B cell (primary cell): ENCODE measurements around the gene ATF3. TPM values are rescaled to one million over a fixed set of nuclear protein-coding genes. Genes with fewer than 3 reads are reported as not detected.
A peak's percentile ranks its signal among the peaks of the same experiment; 100 is the strongest.

Experiments
- ATAC-seq: fragments of 200-7000 bp; cut with Tn5 transposase; one replicate; pipeline ENCODE4 v1.10.0; 2021; ENCODE audit warnings: low read depth, mild to moderate bottlenecking, moderate number of reproducible peaks, moderate library complexity
- CTCF ChIA-PET: fragments of 350-600 bp; sonication (Branson Sonifier 250); formaldehyde crosslinking; loops from one replicate; lab custom pipeline; 2021; ENCODE audit warnings: antibody characterized with exemption, inconsistent platforms; lab: Charles Lee
- POLR2A ChIA-PET: fragments of 350-600 bp; sonication (Branson Sonifier 250); formaldehyde crosslinking; loops from one replicate; lab custom pipeline; 2021; ENCODE audit warnings: antibody characterized with exemption; lab: Charles Lee
- DNase-seq: peaks from one replicate; pipeline ENCODE4 v3.0.0; 2013
- H2AFZ ChIP-seq: 2 replicates; pipeline ENCODE4 v1.6.1; 2012; ENCODE audit warnings: mild to moderate bottlenecking, low read depth, low read length; ENCODE audit not compliant: insufficient read depth, poor library complexity, severe bottlenecking
- H3K27ac ChIP-seq, 2 donors: 1 replicate in 1 of 2; 2 replicates in 1 of 2; pipeline ENCODE4 v1.5.1; 2012 to 2013; ENCODE audit warnings: low read length in 2 of 2, mild to moderate bottlenecking in 2 of 2, moderate library complexity in 1 of 2
- H3K27me3 ChIP-seq, 4 experiments: fragments of 200-600 bp in 1 of 4; sonication (generic) in 1 of 4; replicated peaks in 1 of 4; 1 replicate in 2 of 4; 2 replicates in 2 of 4; pipeline versions ENCODE4 v1.6.1 to v1.7.0; 2013 to 2016; ENCODE audit warnings: low read length in 3 of 4, mild to moderate bottlenecking in 2 of 4, mixed read lengths in 1 of 4, moderate library complexity in 1 of 4; ENCODE audit not compliant: insufficient read depth in 4 of 4, control insufficient read depth in 3 of 4; ENCODE audit errors: control extremely low read depth in 1 of 4
- H3K36me3 ChIP-seq, 2 experiments: replicated peaks in 1 of 2; 1 replicate in 1 of 2; 2 replicates in 1 of 2; pipeline versions ENCODE4 v1.6.1 to v1.7.1; 2013; ENCODE audit warnings: low read length in 1 of 2; ENCODE audit not compliant: insufficient read depth in 2 of 2, control insufficient read depth in 1 of 2; ENCODE audit errors: control extremely low read depth in 1 of 2, extremely low read depth in 1 of 2
- H3K4me1 ChIP-seq, 2 donors: fragments of 200-600 bp in 1 of 2; sonication (generic) in 1 of 2; 1 replicate in 1 of 2; 2 replicates in 1 of 2; pipeline versions ENCODE4 v1.5.1 to v1.6.1; 2013 to 2017; ENCODE audit warnings: low read length in 2 of 2; ENCODE audit not compliant: control insufficient read depth in 2 of 2, insufficient read depth in 2 of 2
- H3K4me2 ChIP-seq: replicated peaks from 2 replicates; pipeline ENCODE3; 2012; ENCODE audit warnings: mild to moderate bottlenecking, low read depth, low read length; ENCODE audit not compliant: poor library complexity, severe bottlenecking
- H3K4me3 ChIP-seq, 5 experiments: fragments of 200-600 bp in 1 of 5; sonication (generic) in 1 of 5; 1 replicate in 3 of 5; 2 replicates in 2 of 5; pipeline versions ENCODE4 v1.5.1 to v1.7.0; 2011 to 2016; ENCODE audit warnings: low read length in 4 of 5, mild to moderate bottlenecking in 4 of 5, low read depth in 2 of 5, control low read depth in 1 of 5, moderate library complexity in 1 of 5; ENCODE audit not compliant: insufficient read depth in 1 of 5; ENCODE audit errors: control extremely low read depth in 1 of 5, extremely low read depth in 1 of 5
- H3K79me2 ChIP-seq: fragments of 200-600 bp; sonication (generic); one replicate; pipeline ENCODE4 v1.6.0; 2016; ENCODE audit warnings: low read length; ENCODE audit not compliant: control insufficient read depth, insufficient read depth
- H3K9ac ChIP-seq: fragments of 200-600 bp; sonication (generic); 2 replicates; pipeline ENCODE4 v1.6.1; 2017; ENCODE audit warnings: mild to moderate bottlenecking, low read length, moderate library complexity
- H3K9me3 ChIP-seq, 3 donors: one replicate each; pipeline versions ENCODE4 v1.6.1 to v1.7.1; 2013; ENCODE audit warnings: low read length in 2 of 3; ENCODE audit not compliant: control insufficient read depth in 2 of 3, insufficient read depth in 1 of 3; ENCODE audit errors: control extremely low read depth in 1 of 3
- H4K20me1 ChIP-seq: 2 replicates; pipeline ENCODE4 v1.6.0; 2012; ENCODE audit warnings: mild to moderate bottlenecking, low read length; ENCODE audit not compliant: insufficient read depth, control insufficient read depth, poor library complexity, severe bottlenecking
- H3K27ac Mint-ChIP-seq: one replicate; pipeline ENCODE4 v1.8.0; 2021; ENCODE audit warnings: mixed read lengths
- H3K27me3 Mint-ChIP-seq: one replicate; pipeline ENCODE4 v1.8.0; 2021; ENCODE audit warnings: mixed read lengths
- H3K4me1 Mint-ChIP-seq: one replicate; pipeline ENCODE4 v1.8.0; 2021; ENCODE audit warnings: mixed read lengths
- H3K4me3 Mint-ChIP-seq: one replicate; pipeline ENCODE4 v1.8.0; 2021; ENCODE audit warnings: mixed read lengths
- H3K9me3 Mint-ChIP-seq: one replicate; pipeline ENCODE4 v1.8.0; 2022; ENCODE audit warnings: mixed read lengths; ENCODE audit not compliant: insufficient read depth
- EZH2 ChIP-seq: IDR thresholded peaks from 2 replicates; pipeline ENCODE4 v1.6.1; 2012; ENCODE audit warnings: borderline replicate concordance, low read depth, mild to moderate bottlenecking, moderate library complexity, low read length; ENCODE audit not compliant: insufficient read depth, poor library complexity, severe bottlenecking
- WGBS: methylation state at CpG from one replicate; pipeline ENCODE4 v1.1.5; 2013; ENCODE audit warnings: missing lambda C conversion rate; ENCODE audit not compliant: insufficient coverage; 5-methylcytosine and 5-hydroxymethylcytosine counted together
- intact Hi-C: fragments of 100-400 bp; cut with micrococcal nuclease; formaldehyde crosslinking; loops from one replicate; pipeline ENCODE4 v1.10.0; 2022
- polyA plus RNA-seq: library from polyadenylated mRNA; depleted of rRNA; stranded (reverse); fragments of >200 nt; gene quantifications from 2 replicates; pipeline ENCODE4 v1.2.3, GENCODE V29; 2012
- total RNA-seq, 2 donors: library from RNA; stranded (reverse); fragments of 120-200 nt in 1 of 2; gene quantifications; 1 replicate in 1 of 2; 2 replicates in 1 of 2; pipeline versions ENCODE4 v1.2.3 to v1.2.4, GENCODE V29; 2013 to 2022
- TF ChIP-seq, protein P1 (sequence below): fragments of 200-600 bp; IDR thresholded peaks from one replicate; pipeline ENCODE4 v1.8.0; 2022; ENCODE audit warnings: antibody characterized with exemption, mild to moderate bottlenecking

ATF3 gene
- total and polyA plus RNA-seq, 2 donors (not counting 1 experiment from before 2014, with no cell fraction given): 4.5 to 42.3 TPM

DNA sequence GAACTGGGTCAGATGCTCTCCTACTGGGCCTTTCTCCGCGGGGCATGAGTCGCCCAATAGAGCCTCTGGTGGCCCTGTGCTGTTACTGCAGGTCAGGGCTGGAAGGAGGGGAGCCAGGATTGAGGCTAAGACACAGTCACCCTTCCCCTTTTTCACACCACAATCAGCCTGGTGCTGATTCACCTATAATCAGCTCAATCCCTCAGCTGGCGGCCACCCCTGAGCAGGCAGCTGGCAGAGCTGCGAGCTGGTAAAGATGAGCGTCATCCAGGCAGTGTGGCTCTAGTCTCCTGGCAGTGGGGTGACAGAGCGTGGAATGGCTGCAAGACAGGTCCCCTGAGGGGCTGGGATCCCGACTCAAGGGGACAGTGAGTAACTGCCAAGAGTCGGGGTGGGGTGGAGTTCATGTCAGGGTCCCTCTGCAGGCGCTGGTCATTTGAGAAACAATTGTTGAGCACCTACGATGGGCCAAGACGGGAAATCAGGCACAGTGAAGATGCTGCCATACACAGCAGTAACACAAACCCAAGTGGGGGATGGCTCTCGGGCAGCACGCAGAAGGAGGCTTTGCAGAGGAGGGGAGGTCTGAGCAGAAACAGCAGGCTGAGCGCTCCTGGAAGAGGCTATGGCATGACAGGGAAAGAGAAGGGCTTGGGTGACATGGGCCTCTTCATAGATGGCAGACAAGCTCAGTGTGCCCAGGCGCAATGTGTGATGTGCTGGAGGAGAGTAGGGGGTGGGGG, 21.8 kb downstream of the ATF3 start:
- H3K9me3 Mint-ChIP-seq: no peaks in the 10 kb centered on the region
- ChIA-PET CTCF (interaction anchor here (0.7 to 2.2 kb wide), 4 partner anchors 16 to 153 kb away, joined by 3 to 7 read pairs (median 4); no protein-coding TSS in a partner anchor), POLR2A (no interaction called here)
- H3K9ac ChIP-seq: no peak overlapping the region
- no peak overlapping the region for H3K27ac Mint-ChIP-seq
- no peak overlapping the region for H3K4me3 Mint-ChIP-seq
- H3K4me1 ChIP-seq: peaks cover 12 to 19% of the 10 kb centered on the region in 2 donors
- peaks cover 19% of the 10 kb centered on the region for H3K27me3 Mint-ChIP-seq
- 66% methylated on average over 13 of the region's 16 CpGs for WGBS
- no peaks in the 10 kb centered on the region for H3K9me3 ChIP-seq
- H3K36me3 ChIP-seq: no peaks in the 10 kb centered on the region
- DNase-seq: peak; percentile 82
- peak; percentile 98 for ATAC-seq
- no peak overlapping the region for H3K4me3 ChIP-seq
- peaks cover 0 to 9% (median 1%) of the 10 kb centered on the region in 4 experiments for H3K27me3 ChIP-seq
- H2AFZ ChIP-seq: peak overlapping the region; percentile 16
- no peak overlapping the region for H3K27ac ChIP-seq
- H4K20me1 ChIP-seq: no peaks in the 10 kb centered on the region
- H3K4me1 Mint-ChIP-seq: peaks cover 9% of the 10 kb centered on the region
- intact Hi-C loops: loop anchor here (1.0 to 2.0 kb wide), 2 partner anchors 22 to 153 kb away; partner anchors contain the start of gene ATF3
- no peaks in the 10 kb centered on the region for H3K79me2 ChIP-seq
- TF ChIP-seq, protein P1, sequence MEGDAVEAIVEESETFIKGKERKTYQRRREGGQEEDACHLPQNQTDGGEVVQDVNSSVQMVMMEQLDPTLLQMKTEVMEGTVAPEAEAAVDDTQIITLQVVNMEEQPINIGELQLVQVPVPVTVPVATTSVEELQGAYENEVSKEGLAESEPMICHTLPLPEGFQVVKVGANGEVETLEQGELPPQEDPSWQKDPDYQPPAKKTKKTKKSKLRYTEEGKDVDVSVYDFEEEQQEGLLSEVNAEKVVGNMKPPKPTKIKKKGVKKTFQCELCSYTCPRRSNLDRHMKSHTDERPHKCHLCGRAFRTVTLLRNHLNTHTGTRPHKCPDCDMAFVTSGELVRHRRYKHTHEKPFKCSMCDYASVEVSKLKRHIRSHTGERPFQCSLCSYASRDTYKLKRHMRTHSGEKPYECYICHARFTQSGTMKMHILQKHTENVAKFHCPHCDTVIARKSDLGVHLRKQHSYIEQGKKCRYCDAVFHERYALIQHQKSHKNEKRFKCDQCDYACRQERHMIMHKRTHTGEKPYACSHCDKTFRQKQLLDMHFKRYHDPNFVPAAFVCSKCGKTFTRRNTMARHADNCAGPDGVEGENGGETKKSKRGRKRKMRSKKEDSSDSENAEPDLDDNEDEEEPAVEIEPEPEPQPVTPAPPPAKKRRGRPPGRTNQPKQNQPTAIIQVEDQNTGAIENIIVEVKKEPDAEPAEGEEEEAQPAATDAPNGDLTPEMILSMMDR: peak; percentile 86
- TF ChIP-seq EZH2: no peak
- peak overlapping the region; percentile 22 for H3K4me2 ChIP-seq

DNA sequence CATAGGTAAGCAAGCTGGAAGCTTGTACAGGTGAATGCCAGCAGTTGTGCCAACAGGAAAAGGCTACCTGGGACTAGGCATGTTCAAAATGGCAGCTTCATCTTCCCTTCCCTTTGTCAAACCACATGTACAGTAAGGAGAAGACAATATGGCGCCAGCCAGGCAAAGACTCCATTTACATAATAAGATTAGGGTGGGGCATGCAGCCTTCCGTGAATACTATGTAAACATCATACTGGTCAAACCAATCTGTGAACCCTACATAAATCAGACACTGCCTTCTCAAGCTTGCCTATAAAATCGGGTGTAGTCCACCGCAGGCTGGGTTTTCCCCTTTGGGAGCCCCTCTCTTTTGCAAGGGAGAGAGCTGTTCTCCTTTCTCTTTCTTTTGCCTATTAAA, 24.6 kb downstream of the ATF3 start:
- no peaks in the 10 kb centered on the region for H4K20me1 ChIP-seq
- DNase-seq (no peak), ATAC-seq (no peak)
- H3K27me3 Mint-ChIP-seq: peaks cover 11% of the 10 kb centered on the region
- CTCF ChIA-PET: no interaction called here
- H3K4me3 ChIP-seq: no peak overlapping the region
- H3K4me2 ChIP-seq: no peak overlapping the region
- H3K9me3 ChIP-seq: no peaks in the 10 kb centered on the region
- peaks cover 30 to 37% of the 10 kb centered on the region in 2 donors for H3K4me1 ChIP-seq
- no peak overlapping the region for H3K4me3 Mint-ChIP-seq
- no peak overlapping the region for H3K9ac ChIP-seq
- no peaks in the 10 kb centered on the region for H3K9me3 Mint-ChIP-seq
- POLR2A ChIA-PET: no interaction called here
- 20% methylated on average over 2 of the region's 4 CpGs for WGBS
- no peak overlapping the region for H3K27ac Mint-ChIP-seq
- no peaks in the 10 kb centered on the region for H3K79me2 ChIP-seq
- H2AFZ ChIP-seq: no peak overlapping the region
- intact Hi-C loops: no loop called here
- peaks cover 24% of the 10 kb centered on the region for H3K4me1 Mint-ChIP-seq
- peaks cover 0 to 11% (median under 1%) of the 10 kb centered on the region in 4 experiments for H3K27me3 ChIP-seq
- TF ChIP-seq EZH2: no peak
- TF ChIP-seq, protein P1: no peak
- H3K27ac ChIP-seq: no peak overlapping the region
- no peaks in the 10 kb centered on the region for H3K36me3 ChIP-seq
